ENCODE measurements around the gene CASP14. TPM values are rescaled to one million over a fixed set of nuclear protein-coding genes. Genes with fewer than 3 reads are reported as not detected.
"Not testable (repeated sequence)": the region's sequence is repeated elsewhere in the genome, so short reads cannot be mapped to it uniquely, and the experiment has no call there.

The CASP14 gene
- total RNA-seq, 1 experiment from 2014 or later: 0.11 TPM

GRCh38 chr19:15070386-15070785 lies 21.1 kb downstream of the CASP14 start:
- not testable (repeated sequence) for DNase-seq (ENCODE audit: low read depth)

- DNase-seq (ENCODE audit: low read depth): no peak
These were observed 23.8 kb downstream of the CASP14 start for GRCh38 chr19:15072930-15073647.

GRCh38 chr19:15074371-15074770 lies 25.1 kb downstream of the CASP14 start:
- DNase-seq (ENCODE audit: low read depth): no peak

GRCh38 chr19:15075806-15076205 lies 26.5 kb downstream of the CASP14 start:
- no peak for DNase-seq (ENCODE audit: low read depth)

- DNase-seq (ENCODE audit: low read depth): not testable (repeated sequence)
These were observed 30.7 kb downstream of the CASP14 start for GRCh38 chr19:15080002-15080401.

GRCh38 chr19:15081911-15082310 lies 32.6 kb downstream of the CASP14 start, which contains the start of gene OR1I1:
TSS of gene OR1I1 (plus strand) at chr19:15082211. CDS start at chr19:15087066, 4,855 bp downstream.
- DNase-seq (ENCODE audit: low read depth): no peak

GRCh38 chr19:15087182-15087581 lies 37.9 kb downstream of the CASP14 start:
- no peak for DNase-seq (ENCODE audit: low read depth)

- DNase-seq (ENCODE audit: low read depth): peak; percentile 47
These were observed 42.9 kb downstream of the CASP14 start for GRCh38 chr19:15091918-15092753.

GRCh38 chr19:15093001-15093400 lies 43.7 kb downstream of the CASP14 start:
- DNase-seq (ENCODE audit: low read depth): no peak

- no peak for DNase-seq (ENCODE audit: low read depth)
These were observed 46.9 kb downstream of the CASP14 start for GRCh38 chr19:15096223-15096622.

- DNase-seq (ENCODE audit: low read depth): not testable (repeated sequence)
These were observed 48.7 kb downstream of the CASP14 start for GRCh38 chr19:15097980-15098379.

GRCh38 chr19:15098460-15098859 lies 49.2 kb downstream of the CASP14 start:
- DNase-seq (ENCODE audit: low read depth): no peak

- no peak for DNase-seq (ENCODE audit: low read depth)
These were observed 49.8 kb downstream of the CASP14 start for GRCh38 chr19:15099017-15099582.

GRCh38 chr19:15101479-15102082 lies 52.3 kb downstream of the CASP14 start:
- DNase-seq (ENCODE audit: low read depth): peak; percentile 49

- DNase-seq (ENCODE audit: low read depth): no peak
These were observed 54.7 kb downstream of the CASP14 start for GRCh38 chr19:15104003-15104402.

GRCh38 chr19:15104411-15104810 lies 55.1 kb downstream of the CASP14 start:
- no peak for DNase-seq (ENCODE audit: low read depth)

GRCh38 chr19:15105044-15105443 lies 55.8 kb downstream of the CASP14 start:
- no peak for DNase-seq (ENCODE audit: low read depth)

GRCh38 chr19:15107061-15108010 lies 58.1 kb downstream of the CASP14 start, which contains the start of gene SYDE1:
TSS of gene SYDE1 (plus strand) at chr19:15107401. CDS start at chr19:15107434, 33 bp downstream.
- peak; percentile 63 for DNase-seq (ENCODE audit: low read depth)

Data from HT1080 (cell line).